Mesenchymal stem cell (in vitro differentiated cells and primary cell): ENCODE results near the gene GRM5.
"Not testable (repeated sequence)": the region's sequence is repeated elsewhere in the genome, so short reads cannot be mapped to it uniquely, and the experiment has no call there.

Experiments
- DNase-seq: peaks from one replicate; pipeline ENCODE4 v3.0.0-alpha.2; 2013
- H2AFZ ChIP-seq: one replicate; pipeline ENCODE4 v1.6.1; 2013; ENCODE audit warnings: low read depth, mild to moderate bottlenecking, control low read depth, inconsistent platforms, low read length, moderate library complexity
- H2AK5ac ChIP-seq: 2 replicates; pipeline ENCODE4 v1.6.1; 2013; ENCODE audit warnings: low read length, moderate library complexity, mild to moderate bottlenecking, inconsistent platforms; ENCODE audit not compliant: severe bottlenecking
- H2BK120ac ChIP-seq: one replicate; pipeline ENCODE4 v1.6.1; 2013; ENCODE audit warnings: low read depth, mild to moderate bottlenecking, inconsistent platforms, low read length, moderate library complexity
- H2BK12ac ChIP-seq, 2 experiments: one replicate each; pipeline ENCODE4 v1.6.1; 2013; ENCODE audit warnings: inconsistent platforms in 2 of 2, low read length in 2 of 2, mild to moderate bottlenecking in 2 of 2, moderate library complexity in 2 of 2, control low read depth in 1 of 2
- H2BK15ac ChIP-seq: one replicate; pipeline ENCODE4 v1.6.1; 2013; ENCODE audit warnings: mild to moderate bottlenecking, low read depth, inconsistent platforms; ENCODE audit not compliant: poor library complexity, severe bottlenecking
- H2BK5ac ChIP-seq: 2 replicates; pipeline ENCODE4 v1.6.1; 2013; ENCODE audit warnings: low read depth, mild to moderate bottlenecking, low read length, control low read depth, inconsistent platforms; ENCODE audit not compliant: poor library complexity, severe bottlenecking
- H3K14ac ChIP-seq, 2 experiments: one replicate each; pipeline ENCODE4 v1.6.1; 2013; ENCODE audit warnings: inconsistent platforms in 2 of 2, low read length in 2 of 2, control low read depth in 1 of 2, mild to moderate bottlenecking in 1 of 2, moderate library complexity in 1 of 2
- H3K18ac ChIP-seq, 2 experiments: one replicate each; pipeline ENCODE4 v1.6.1; 2013; ENCODE audit warnings: inconsistent platforms in 2 of 2, low read length in 2 of 2, control low read depth in 1 of 2, low read depth in 1 of 2, mild to moderate bottlenecking in 1 of 2
- H3K23ac ChIP-seq, 2 experiments: one replicate each; pipeline ENCODE4 v1.6.1; 2013; ENCODE audit warnings: inconsistent platforms in 2 of 2, low read length in 2 of 2, mild to moderate bottlenecking in 2 of 2, moderate library complexity in 2 of 2, control low read depth in 1 of 2
- H3K27ac ChIP-seq: 2 replicates; pipeline ENCODE4 v1.5.1; 2013; ENCODE audit warnings: mild to moderate bottlenecking, moderate library complexity, low read length, control low read depth, inconsistent platforms; ENCODE audit not compliant: poor library complexity, severe bottlenecking
- H3K27me3 ChIP-seq, 2 experiments: 2 replicates each; pipeline versions ENCODE4 v1.6.1 to v1.7.0; 2013; ENCODE audit warnings: low read length in 2 of 2, mild to moderate bottlenecking in 2 of 2, moderate library complexity in 2 of 2, control low read depth in 1 of 2, inconsistent platforms in 1 of 2; ENCODE audit not compliant: control insufficient read depth in 1 of 2, insufficient read depth in 1 of 2
- H3K36me3 ChIP-seq, 2 experiments: 2 replicates each; pipeline versions ENCODE4 v1.6.1 to v1.7.0; 2013; ENCODE audit warnings: low read length in 2 of 2, control low read depth in 1 of 2, inconsistent platforms in 1 of 2, low read depth in 1 of 2, mild to moderate bottlenecking in 1 of 2; ENCODE audit not compliant: insufficient read depth in 2 of 2, control insufficient read depth in 1 of 2
- H3K4ac ChIP-seq, 2 experiments: one replicate each; pipeline ENCODE4 v1.6.1; 2013; ENCODE audit warnings: inconsistent platforms in 2 of 2, low read length in 2 of 2, mild to moderate bottlenecking in 2 of 2, moderate library complexity in 2 of 2, control low read depth in 1 of 2, low read depth in 1 of 2
- H3K4me1 ChIP-seq: 2 replicates; pipeline ENCODE4 v1.6.1; 2013; ENCODE audit warnings: low read depth, low read length, control low read depth; ENCODE audit not compliant: control insufficient read depth, insufficient read depth
- H3K4me2 ChIP-seq: 2 replicates; pipeline ENCODE4 v1.6.1; 2013; ENCODE audit warnings: low read length, mild to moderate bottlenecking, inconsistent platforms; ENCODE audit not compliant: poor library complexity, severe bottlenecking
- H3K4me3 ChIP-seq, 2 experiments: 2 replicates each; pipeline versions ENCODE4 v1.5.1 to v1.7.0; 2013; ENCODE audit warnings: low read length in 2 of 2, mild to moderate bottlenecking in 2 of 2, control low read depth in 1 of 2, low read depth in 1 of 2; ENCODE audit not compliant: insufficient read depth in 1 of 2
- H3K79me1 ChIP-seq: replicated peaks from 2 replicates; pipeline ENCODE4 v1.6.1; 2013; ENCODE audit warnings: mild to moderate bottlenecking, control low read depth, low read length, inconsistent platforms; ENCODE audit not compliant: poor library complexity, severe bottlenecking
- H3K9ac ChIP-seq: 2 replicates; pipeline ENCODE4 v1.7.0; 2013; ENCODE audit warnings: mild to moderate bottlenecking, low read length, moderate library complexity
- H3K9me3 ChIP-seq: 2 replicates; pipeline ENCODE4 v1.7.0; 2013; ENCODE audit warnings: mild to moderate bottlenecking, low read length; ENCODE audit not compliant: control insufficient read depth
- H4K8ac ChIP-seq: one replicate; pipeline ENCODE4 v1.6.1; 2013; ENCODE audit warnings: inconsistent platforms, mild to moderate bottlenecking, low read length, moderate library complexity
- H4K91ac ChIP-seq: one replicate; pipeline ENCODE4 v1.6.1; 2013; ENCODE audit warnings: mild to moderate bottlenecking, low read length, inconsistent platforms
- WGBS: methylation state at CpG from one replicate; pipeline ENCODE4 v1.1.7; 2013; ENCODE audit warnings: mixed read lengths; 5-methylcytosine and 5-hydroxymethylcytosine counted together

The GRM5 gene

GRCh38 chr11:88947843-88948572 is 117.8 kb downstream of the GRM5 start:
- not testable (repeated sequence) for H3K9ac ChIP-seq, H3K79me1 ChIP-seq, H3K4me3 ChIP-seq, H3K9me3 ChIP-seq, H3K4me1 ChIP-seq, H2BK5ac ChIP-seq, H3K27me3 ChIP-seq, H3K4ac ChIP-seq, H3K18ac ChIP-seq, H4K8ac ChIP-seq, H3K23ac ChIP-seq, H3K27ac ChIP-seq, H2BK12ac ChIP-seq, H3K4me2 ChIP-seq, DNase-seq, H4K91ac ChIP-seq, H2BK15ac ChIP-seq, H2AK5ac ChIP-seq, H3K36me3 ChIP-seq, H3K14ac ChIP-seq, H2BK120ac ChIP-seq, H2AFZ ChIP-seq
- WGBS = 88% methylated on average over 4 of the region's 6 CpGs

- not testable (repeated sequence) for H3K4me3 ChIP-seq, H3K36me3 ChIP-seq, H3K4me1 ChIP-seq, H3K18ac ChIP-seq, H3K4ac ChIP-seq, H2BK15ac ChIP-seq, H2AK5ac ChIP-seq, H3K9ac ChIP-seq, H2BK5ac ChIP-seq, H3K27me3 ChIP-seq, H2BK120ac ChIP-seq, H3K9me3 ChIP-seq, H3K14ac ChIP-seq, H4K91ac ChIP-seq, H3K27ac ChIP-seq, H2BK12ac ChIP-seq, H3K4me2 ChIP-seq, H4K8ac ChIP-seq, H3K23ac ChIP-seq, H2AFZ ChIP-seq, H3K79me1 ChIP-seq, DNase-seq
- WGBS = 60% methylated on average over 1 of the region's 1 CpG
These were observed 136.1 kb downstream of the GRM5 start for GRCh38 chr11:88929665-88930064.

GRCh38 chr11:88917065-88917464 is 148.7 kb downstream of the GRM5 start:
- not testable (repeated sequence) for H3K4me3 ChIP-seq, H2BK15ac ChIP-seq, H2AK5ac ChIP-seq, H3K79me1 ChIP-seq, H3K4me2 ChIP-seq, H2BK120ac ChIP-seq, H3K27ac ChIP-seq, H3K4ac ChIP-seq, H3K14ac ChIP-seq, DNase-seq, H3K18ac ChIP-seq, H2AFZ ChIP-seq, H3K9me3 ChIP-seq, H2BK12ac ChIP-seq, H4K8ac ChIP-seq, H3K23ac ChIP-seq, H3K4me1 ChIP-seq, H3K36me3 ChIP-seq, H3K27me3 ChIP-seq, H4K91ac ChIP-seq, H3K9ac ChIP-seq, H2BK5ac ChIP-seq
- 100% methylated on average over 1 of the region's 1 CpG for WGBS

- Histone ChIP-seq H2BK15ac (no peak overlapping the region), H2BK5ac (no peak overlapping the region), H3K9me3 (no peaks in the 10 kb centered on the region), H2BK12ac (no peak overlapping the region), H3K27me3 (no peaks in the 10 kb centered on the region), H3K36me3 (no peaks in the 10 kb centered on the region), H2AFZ (no peak overlapping the region), H3K79me1 (no peaks in the 10 kb centered on the region), H2AK5ac (no peak overlapping the region), H3K4me2 (no peak overlapping the region), H3K4ac (no peak overlapping the region), H3K18ac (no peak overlapping the region), H2BK120ac (no peak overlapping the region), H4K91ac (no peak overlapping the region), H3K9ac (no peak overlapping the region), H3K27ac (no peak overlapping the region), H3K23ac (no peak overlapping the region), H3K14ac (no peak overlapping the region), H3K4me1 (no peaks in the 10 kb centered on the region), H4K8ac (no peak overlapping the region), H3K4me3 (no peak overlapping the region)
- 100% methylated on average over 1 of the region's 2 CpGs for WGBS
- no peak for DNase-seq
These were observed 156.3 kb downstream of the GRM5 start for GRCh38 chr11:88909500-88909899.
